Ascending aorta (tissue), 2 donors: ENCODE data around the gene HOXB1. TPM values are rescaled to one million over a fixed set of nuclear protein-coding genes. Genes with fewer than 3 reads are reported as not detected.

Source experiments
- DNase-seq, 2 donors: peaks; one replicate each; pipeline ENCODE4 v3.0.0-alpha.2; 2019; ENCODE audit warnings: low spot score in 2 of 2
- H3K27ac ChIP-seq, 2 donors: fragments of 200-600 bp; sonication (generic); one replicate each; pipeline ENCODE4 v1.5.1; 2016 to 2017; ENCODE audit warnings: mild to moderate bottlenecking in 1 of 2
- H3K27me3 ChIP-seq: fragments of 200-600 bp; sonication (generic); one replicate; pipeline ENCODE4 v1.5.1; 2017
- H3K36me3 ChIP-seq, 2 donors: fragments of 200-600 bp; sonication (generic); one replicate each; pipeline ENCODE4 v1.5.1; 2016
- H3K4me1 ChIP-seq, 2 donors: fragments of 200-600 bp; sonication (generic); one replicate each; pipeline ENCODE4 v1.5.1; 2016 to 2017; ENCODE audit warnings: mild to moderate bottlenecking in 1 of 2
- H3K4me3 ChIP-seq, 2 donors: fragments of 200-600 bp; sonication (generic); one replicate each; pipeline ENCODE4 v1.5.1; 2016 to 2017; ENCODE audit warnings: mild to moderate bottlenecking in 1 of 2
- H3K9me3 ChIP-seq, 2 donors: fragments of 200-600 bp; sonication (generic); one replicate each; pipeline ENCODE4 v1.5.1; 2016
- CTCF ChIP-seq, 3 experiments: fragments of 200-600 bp in 2 of 3; fragments of 450-650 bp in 1 of 3; sonication (generic) in 2 of 3; IDR thresholded peaks; one replicate each; pipeline ENCODE4 v1.5.1; 2016 to 2019; ENCODE audit warnings: antibody characterized with exemption in 3 of 3, mild to moderate bottlenecking in 1 of 3, moderate library complexity in 1 of 3
- intact Hi-C: fragments of 100-400 bp; cut with DNase I; formaldehyde crosslinking; loops from one replicate; pipeline ENCODE4 v1.15.1; 2023
- total RNA-seq: library from RNA; depleted of rRNA; stranded (reverse); fragments of >200 nt; gene quantifications from one replicate; pipeline ENCODE4 v1.1.0, GENCODE V29; 2016

The HOXB1 gene
- total RNA-seq, 1 donor from 2014 or later, result not detected

GRCh38 chr17:48558057-48558830, 27.4 kb upstream of the HOXB1 start:
- Histone ChIP-seq H3K27me3 (no peaks in the 10 kb centered on the region), H3K27ac (peak overlapping the region; percentile 84 to 97), H3K4me3 (peak overlapping the region in 1 of 2 donors; percentile 80), H3K36me3 (no peaks in the 10 kb centered on the region), H3K9me3 (no peaks in the 10 kb centered on the region), H3K4me1 (peaks cover 15 to 70% of the 10 kb centered on the region in 2 donors)
- no peak for DNase-seq
- intact Hi-C loops, result no loop called here
- no peak for TF ChIP-seq CTCF (IDR thresholded peaks at IDR 0.05)

- H3K27ac ChIP-seq, result peak overlapping the region; percentile 84 to 97
- H3K4me3 ChIP-seq, result peak overlapping the region; percentile 12 to 80
- TF ChIP-seq CTCF (IDR thresholded peaks at IDR 0.05), result no peak
- intact Hi-C loops, result no loop called here
- H3K36me3 ChIP-seq, result peaks cover 3 to 5% of the 10 kb centered on the region in 2 donors
- peaks cover 15 to 72% of the 10 kb centered on the region in 2 donors for H3K4me1 ChIP-seq
- no peak for DNase-seq
- no peaks in the 10 kb centered on the region for H3K27me3 ChIP-seq
- H3K9me3 ChIP-seq, result no peaks in the 10 kb centered on the region
Observed at GRCh38 chr17:48556576-48557401, 26.0 kb upstream of the HOXB1 start.

GRCh38 chr17:48556229-48556575, 25.4 kb upstream of the HOXB1 start:
- Histone ChIP-seq H3K9me3 (no peaks in the 10 kb centered on the region), H3K4me3 (peak overlapping the region; percentile 71 to 80), H3K36me3 (peaks cover 9 to 10% of the 10 kb centered on the region in 2 donors), H3K4me1 (peaks cover 15 to 68% of the 10 kb centered on the region in 2 donors), H3K27me3 (no peaks in the 10 kb centered on the region), H3K27ac (peak overlapping the region; percentile 84 to 97)
- no peak for DNase-seq
- no peak for TF ChIP-seq CTCF (IDR thresholded peaks at IDR 0.05)
- intact Hi-C loops, result no loop called here

- peaks cover 15 to 64% of the 10 kb centered on the region in 2 donors for H3K4me1 ChIP-seq
- peak in 1 of 3 experiments; percentile 27 for TF ChIP-seq CTCF (IDR thresholded peaks at IDR 0.05)
- DNase-seq, result no peak
- H3K27me3 ChIP-seq, result no peaks in the 10 kb centered on the region
- peak overlapping the region; percentile 71 to 80 for H3K4me3 ChIP-seq
- H3K36me3 ChIP-seq, result peaks cover 12 to 13% of the 10 kb centered on the region in 2 donors
- intact Hi-C loops, result loop anchor here (2.0 kb wide), 1 partner anchor 15 kb away; no protein-coding TSS in a partner anchor
- H3K27ac ChIP-seq, result peak overlapping the region; percentile 84 to 97
- no peaks in the 10 kb centered on the region for H3K9me3 ChIP-seq
Observed at GRCh38 chr17:48555258-48556228, 24.7 kb upstream of the HOXB1 start.
